Measurements from ENCODE around the gene RHAG.

RHAG gene

GRCh38 chr6:49649988-49650387, 13.3 kb upstream of the RHAG start:
- TF ChIP-seq CTCF (conservative IDR thresholded peaks at IDR 0.05; ENCODE audit: low read depth, low read length), result no peak
- no peaks in the 10 kb centered on the region for H3K79me2 ChIP-seq (ENCODE audit: insufficient read depth, low read depth)
- no peaks in the 10 kb centered on the region for H3K4me1 ChIP-seq (ENCODE audit: low read depth, poor library complexity, severe bottlenecking)
- no peaks in the 10 kb centered on the region for H4K20me1 ChIP-seq (ENCODE audit: insufficient read depth)
- no peak overlapping the region for H3K4me2 ChIP-seq
- no peak overlapping the region for H3K4me3 ChIP-seq (IDR thresholded peaks at IDR 0.05; ENCODE audit: insufficient read depth, low read depth, low read length)
- no peak overlapping the region for H3K27ac ChIP-seq
- no peak overlapping the region for H2AFZ ChIP-seq (ENCODE audit: low read depth)
- no peaks in the 10 kb centered on the region for H3K36me3 ChIP-seq (ENCODE audit: insufficient read depth)
- H3K9ac ChIP-seq, result no peak overlapping the region
- no peaks in the 10 kb centered on the region for H3K27me3 ChIP-seq (ENCODE audit: insufficient read depth, low read depth)

GRCh38 chr6:49648036-49648435, 11.4 kb upstream of the RHAG start:
- Histone ChIP-seq H3K4me1 (ENCODE audit: low read depth, poor library complexity, severe bottlenecking) (no peaks in the 10 kb centered on the region), H3K36me3 (ENCODE audit: insufficient read depth) (no peaks in the 10 kb centered on the region), H2AFZ (ENCODE audit: low read depth) (no peak overlapping the region), H3K27me3 (ENCODE audit: insufficient read depth, low read depth) (no peaks in the 10 kb centered on the region), H4K20me1 (ENCODE audit: insufficient read depth) (no peaks in the 10 kb centered on the region), H3K4me2 (no peak overlapping the region), H3K27ac (no peak overlapping the region), H3K79me2 (ENCODE audit: insufficient read depth, low read depth) (no peaks in the 10 kb centered on the region), H3K4me3 (IDR thresholded peaks at IDR 0.05; ENCODE audit: insufficient read depth, low read depth, low read length) (no peak overlapping the region), H3K9ac (no peak overlapping the region)
- no peak for TF ChIP-seq CTCF (conservative IDR thresholded peaks at IDR 0.05; ENCODE audit: low read depth, low read length)

GRCh38 chr6:49647476-49647875, 10.8 kb upstream of the RHAG start:
- Histone ChIP-seq H4K20me1 (ENCODE audit: insufficient read depth) (no peaks in the 10 kb centered on the region), H3K79me2 (ENCODE audit: insufficient read depth, low read depth) (no peaks in the 10 kb centered on the region), H2AFZ (ENCODE audit: low read depth) (no peak overlapping the region), H3K9ac (no peak overlapping the region), H3K4me3 (IDR thresholded peaks at IDR 0.05; ENCODE audit: insufficient read depth, low read depth, low read length) (no peak overlapping the region), H3K4me1 (ENCODE audit: low read depth, poor library complexity, severe bottlenecking) (no peaks in the 10 kb centered on the region), H3K36me3 (ENCODE audit: insufficient read depth) (no peaks in the 10 kb centered on the region), H3K4me2 (no peak overlapping the region), H3K27me3 (ENCODE audit: insufficient read depth, low read depth) (no peaks in the 10 kb centered on the region), H3K27ac (no peak overlapping the region)
- TF ChIP-seq CTCF (conservative IDR thresholded peaks at IDR 0.05; ENCODE audit: low read depth, low read length), result no peak

GRCh38 chr6:49646942-49647341, 10.3 kb upstream of the RHAG start:
- TF ChIP-seq CTCF (conservative IDR thresholded peaks at IDR 0.05; ENCODE audit: low read depth, low read length), result no peak

More at GRCh38 chr6:49646942-49647341, 10.3 kb upstream of the RHAG start:
- H3K27me3 ChIP-seq (ENCODE audit: insufficient read depth, low read depth), result no peaks in the 10 kb centered on the region
- H3K4me1 ChIP-seq (ENCODE audit: low read depth, poor library complexity, severe bottlenecking), result no peaks in the 10 kb centered on the region
- no peak overlapping the region for H2AFZ ChIP-seq (ENCODE audit: low read depth)
- H3K4me2 ChIP-seq, result no peak overlapping the region
- no peak overlapping the region for H3K27ac ChIP-seq
- H3K36me3 ChIP-seq (ENCODE audit: insufficient read depth), result no peaks in the 10 kb centered on the region
- no peak overlapping the region for H3K9ac ChIP-seq
- H4K20me1 ChIP-seq (ENCODE audit: insufficient read depth), result no peaks in the 10 kb centered on the region
- H3K79me2 ChIP-seq (ENCODE audit: insufficient read depth, low read depth), result no peaks in the 10 kb centered on the region
- no peak overlapping the region for H3K4me3 ChIP-seq (IDR thresholded peaks at IDR 0.05; ENCODE audit: insufficient read depth, low read depth, low read length)

All from KMS-11 (cell line).